Measurements from ENCODE around the gene IGFLR1.
A peak's percentile ranks its signal among the peaks of the same experiment; 100 is the strongest.

DNA sequence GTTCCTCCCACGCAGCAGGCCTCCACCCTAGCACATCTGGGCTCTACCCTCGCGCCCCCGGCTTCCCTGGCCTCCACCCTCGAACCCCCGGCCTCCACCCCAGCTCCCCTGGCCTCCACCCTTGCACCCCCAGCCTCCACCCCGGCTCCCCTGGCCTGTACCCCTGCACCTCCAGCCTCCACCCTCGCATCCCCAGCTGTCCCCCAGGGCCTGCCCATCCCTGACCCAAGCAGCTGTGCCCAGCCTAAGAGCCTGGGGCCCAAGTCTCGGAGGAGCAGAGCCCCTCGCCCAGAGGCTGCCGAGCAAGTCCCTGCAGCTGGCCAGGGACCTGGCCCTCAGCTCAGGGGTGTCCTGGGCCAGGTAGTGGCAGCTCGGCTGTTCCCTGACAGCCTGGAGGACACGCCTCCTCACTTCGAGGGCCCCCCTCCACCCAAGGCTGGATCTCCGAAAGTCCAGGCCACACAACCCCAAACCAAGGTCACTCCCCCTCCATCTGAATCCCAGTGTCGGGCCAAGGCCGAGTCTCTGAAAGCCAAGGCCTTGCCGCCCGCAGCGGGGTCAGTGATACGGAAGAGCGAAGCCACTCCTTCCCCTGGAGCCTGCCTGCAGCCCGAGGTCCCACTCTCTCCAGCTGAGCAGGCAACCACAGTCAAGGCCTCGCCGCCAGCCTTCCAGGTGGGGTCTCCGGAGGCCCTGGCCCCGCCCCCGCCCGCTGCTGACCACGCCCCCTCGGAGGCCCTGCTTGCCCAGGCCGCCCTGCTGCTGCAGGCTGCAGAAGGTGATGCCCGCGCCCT lies 25.2 kb upstream of the IGFLR1 start:
- TF ChIP-seq RFX5 (IDR thresholded peaks at IDR 0.05; ENCODE audit: borderline replicate concordance, low read depth, low read length) (no peak), MAFK (IDR thresholded peaks at IDR 0.05; ENCODE audit: low read depth, low read length) (no peak), CREB1 (IDR thresholded peaks at IDR 0.05) (no peak), POLR2A (IDR thresholded peaks at IDR 0.05; ENCODE audit: control extremely low read depth in 1 of 2, low read depth in 2 of 2, low read length in 2 of 2) (no peak), TAF1 (IDR thresholded peaks at IDR 0.05; ENCODE audit: low read depth, low read length) (0 out of 2 replicates have a peak, but pooled peaks have one; percentile 24), POLR2AphosphoS5 (IDR thresholded peaks at IDR 0.05; ENCODE audit: low read depth, low read length) (no peak), JUND (IDR thresholded peaks at IDR 0.05; ENCODE audit: low read length) (no peak)
- TF ChIP-seq, protein P1, sequence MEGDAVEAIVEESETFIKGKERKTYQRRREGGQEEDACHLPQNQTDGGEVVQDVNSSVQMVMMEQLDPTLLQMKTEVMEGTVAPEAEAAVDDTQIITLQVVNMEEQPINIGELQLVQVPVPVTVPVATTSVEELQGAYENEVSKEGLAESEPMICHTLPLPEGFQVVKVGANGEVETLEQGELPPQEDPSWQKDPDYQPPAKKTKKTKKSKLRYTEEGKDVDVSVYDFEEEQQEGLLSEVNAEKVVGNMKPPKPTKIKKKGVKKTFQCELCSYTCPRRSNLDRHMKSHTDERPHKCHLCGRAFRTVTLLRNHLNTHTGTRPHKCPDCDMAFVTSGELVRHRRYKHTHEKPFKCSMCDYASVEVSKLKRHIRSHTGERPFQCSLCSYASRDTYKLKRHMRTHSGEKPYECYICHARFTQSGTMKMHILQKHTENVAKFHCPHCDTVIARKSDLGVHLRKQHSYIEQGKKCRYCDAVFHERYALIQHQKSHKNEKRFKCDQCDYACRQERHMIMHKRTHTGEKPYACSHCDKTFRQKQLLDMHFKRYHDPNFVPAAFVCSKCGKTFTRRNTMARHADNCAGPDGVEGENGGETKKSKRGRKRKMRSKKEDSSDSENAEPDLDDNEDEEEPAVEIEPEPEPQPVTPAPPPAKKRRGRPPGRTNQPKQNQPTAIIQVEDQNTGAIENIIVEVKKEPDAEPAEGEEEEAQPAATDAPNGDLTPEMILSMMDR (IDR thresholded peaks at IDR 0.05; ENCODE audit: control extremely low read depth in 1 of 3, insufficient read depth in 1 of 3, low read depth in 1 of 3, low read length in 3 of 3), result no peak
- TF ChIP-seq, protein P2, sequence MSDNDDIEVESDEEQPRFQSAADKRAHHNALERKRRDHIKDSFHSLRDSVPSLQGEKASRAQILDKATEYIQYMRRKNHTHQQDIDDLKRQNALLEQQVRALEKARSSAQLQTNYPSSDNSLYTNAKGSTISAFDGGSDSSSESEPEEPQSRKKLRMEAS (IDR thresholded peaks at IDR 0.05), result peak; percentile 16; the same call in 1 of the 2 replicates

Measured in H1 (cell line).